Epithelial cell of esophagus (primary cell): ENCODE results near the gene TIGAR.
A peak's percentile ranks its signal among the peaks of the same experiment; 100 is the strongest.

Experiments
- DNase-seq: peaks from one replicate; pipeline ENCODE4 v3.0.0; 2010; ENCODE audit warnings: low read depth
- H3K4me3 ChIP-seq: 2 replicates; pipeline ENCODE4 v1.5.1; 2011; ENCODE audit warnings: mild to moderate bottlenecking, low read length, control low read depth
- CTCF ChIP-seq: IDR thresholded peaks from 2 replicates; pipeline ENCODE4 v1.5.1; 2011; ENCODE audit warnings: low read depth, mild to moderate bottlenecking, low read length, control low read depth, inconsistent platforms; ENCODE audit not compliant: insufficient read depth; ENCODE audit errors: missing control alignments

TIGAR gene

DNA sequence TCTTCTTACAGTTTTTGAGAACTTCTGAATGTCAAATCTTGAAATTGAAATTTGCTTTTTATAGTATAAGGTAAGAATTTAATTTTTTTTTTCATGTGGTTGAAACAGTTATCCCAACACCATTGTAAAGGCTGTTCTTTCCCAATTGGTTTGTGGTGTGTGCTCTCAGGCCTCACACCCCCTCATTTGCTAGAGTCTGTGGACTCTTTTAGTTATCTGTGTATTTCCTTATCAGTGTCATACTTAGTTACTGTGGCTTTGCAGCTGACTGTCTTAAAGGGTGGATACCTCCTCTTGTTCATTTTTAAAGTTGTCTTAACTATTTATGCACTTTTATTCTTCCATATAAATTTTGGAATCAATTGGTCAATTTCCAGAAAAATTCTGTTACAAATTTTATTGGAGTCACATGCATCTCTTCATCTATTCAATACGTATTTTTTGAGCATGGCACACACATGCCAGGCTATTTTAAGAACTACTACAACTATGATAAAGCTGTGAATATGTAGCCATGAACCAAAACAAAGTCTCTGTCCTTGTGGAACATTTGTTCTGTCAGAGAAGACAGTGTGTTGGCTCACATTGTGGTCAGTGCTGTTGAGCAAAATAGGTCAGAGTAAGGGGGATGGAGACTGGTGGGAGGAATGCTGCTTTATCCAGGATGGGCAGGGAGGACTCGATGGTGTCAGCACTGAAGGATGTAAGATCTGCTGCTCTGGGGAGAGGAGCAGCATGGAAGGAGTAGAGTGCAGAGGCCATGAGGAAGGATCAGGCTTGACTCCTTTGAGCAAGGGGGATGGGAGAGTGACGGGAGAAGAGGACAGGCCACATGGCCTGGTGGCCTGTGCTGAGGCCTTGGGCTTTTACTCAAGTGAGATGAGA lies 34.4 kb downstream of the TIGAR start:
- DNase-seq = no peak
- TF ChIP-seq CTCF = no peak
- H3K4me3 ChIP-seq = no peak overlapping the region

DNA sequence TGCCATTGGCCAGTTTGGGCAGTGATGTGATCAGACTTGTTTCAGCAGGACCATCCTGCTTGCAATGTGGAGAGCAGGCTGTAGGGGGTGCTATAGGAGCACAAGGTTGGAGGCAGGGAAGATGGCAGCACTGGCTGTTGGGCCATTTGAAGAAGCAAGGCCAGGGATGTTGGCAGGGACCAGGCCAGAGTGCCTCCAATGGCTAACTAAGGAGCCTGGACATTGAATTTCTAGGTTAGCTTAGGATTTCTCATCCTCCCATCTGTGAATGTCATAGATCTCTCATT lies 35.0 kb downstream of the TIGAR start:
- DNase-seq = peak; percentile 47
- peak; percentile 54 for TF ChIP-seq CTCF
- H3K4me3 ChIP-seq = no peak overlapping the region

DNA sequence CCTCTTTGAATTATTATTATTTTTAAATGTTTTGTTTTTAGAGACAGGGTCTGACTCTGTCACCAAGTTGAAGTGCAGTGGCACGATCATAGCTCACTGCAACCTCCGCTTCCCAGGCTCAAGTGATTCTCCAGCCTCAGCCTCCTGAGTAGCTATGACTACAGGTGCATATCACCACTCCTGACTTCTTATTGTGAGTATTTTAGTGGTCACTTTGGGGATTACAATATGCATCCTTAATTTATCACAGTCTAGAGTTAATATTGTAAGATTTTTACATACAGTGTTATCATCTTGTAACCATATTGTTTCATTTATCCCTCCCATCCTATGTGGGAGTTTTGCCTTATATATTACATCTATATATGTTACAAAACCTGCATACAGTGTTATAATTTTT lies 45.1 kb downstream of the TIGAR start:
- no peak overlapping the region for H3K4me3 ChIP-seq
- TF ChIP-seq CTCF = no peak
- no peak for DNase-seq

DNA sequence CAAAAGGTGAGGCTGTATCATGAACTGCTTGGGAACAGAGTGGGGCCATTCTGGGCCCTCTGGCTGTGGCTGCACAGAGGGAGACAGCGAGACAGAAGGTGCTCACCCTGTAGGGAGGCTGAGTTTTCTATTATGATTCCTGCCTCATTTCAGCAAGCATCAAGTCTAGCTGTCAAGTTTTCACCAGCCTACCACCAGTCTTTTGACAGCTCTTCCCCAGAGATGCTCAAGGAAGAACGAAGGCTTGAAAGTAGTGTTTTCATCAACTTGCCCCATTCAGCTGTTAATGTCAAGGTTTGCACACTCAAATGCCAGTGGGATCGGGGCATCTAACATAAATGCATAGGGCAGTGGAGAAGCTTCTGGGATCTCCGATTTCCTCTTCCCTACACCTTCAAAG lies 48.5 kb downstream of the TIGAR start:
- no peak for TF ChIP-seq CTCF
- no peak for DNase-seq
- H3K4me3 ChIP-seq = no peak overlapping the region

DNA sequence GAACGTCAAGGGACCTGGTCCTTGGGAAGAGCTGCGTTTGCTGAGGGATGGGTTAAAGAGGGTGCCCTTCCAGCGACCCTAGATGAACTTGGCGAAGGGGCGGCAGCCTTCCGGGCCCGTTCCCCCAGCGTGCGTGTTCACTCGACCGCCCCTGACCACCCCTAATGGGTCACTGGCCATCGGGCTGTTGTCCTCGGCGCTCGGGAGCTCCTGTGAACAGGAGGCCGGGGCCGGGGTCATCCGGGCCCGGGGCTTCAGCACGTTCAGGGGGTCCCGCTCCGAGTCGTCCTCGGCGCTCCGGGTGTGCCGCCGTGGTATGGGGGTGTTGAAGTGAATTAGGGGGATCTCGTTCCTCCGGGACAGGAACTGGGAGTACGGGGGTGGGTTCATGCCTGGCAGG lies 49.3 kb downstream of the TIGAR start:
- DNase-seq = no peak
- no peak for TF ChIP-seq CTCF
- H3K4me3 ChIP-seq = no peak overlapping the region

GRCh38 chr12:4372653-4373052 lies 51.6 kb downstream of the TIGAR start:
- H3K4me3 ChIP-seq = no peak overlapping the region
- no peak for DNase-seq
- no peak for TF ChIP-seq CTCF

GRCh38 chr12:4375449-4375848 lies 54.4 kb downstream of the TIGAR start:
- no peak for TF ChIP-seq CTCF
- no peak overlapping the region for H3K4me3 ChIP-seq
- no peak for DNase-seq
